GM23338 (cell line): ENCODE data around the gene TRIM28. TPM values are rescaled to one million over a fixed set of nuclear protein-coding genes. Genes with fewer than 3 reads are reported as not detected.

Source experiments
- ATAC-seq: fragments of 200-7000 bp; cut with Tn5 transposase; 3 replicates; pipeline ENCODE4 v1.9.1; 2020
- DNase-seq: peaks from one replicate; pipeline ENCODE4 v3.0.0-alpha.2; 2015; ENCODE audit warnings: low spot score
- H2AFZ ChIP-seq: fragments of 200-600 bp; sonication (generic); 2 replicates; pipeline ENCODE4 v1.8.0; 2016; ENCODE audit warnings: antibody characterized with exemption, mild to moderate bottlenecking, moderate library complexity
- H3F3A ChIP-seq: fragments of 200-600 bp; sonication (generic); replicated peaks from 2 replicates; pipeline ENCODE4 v1.8.0; 2017; ENCODE audit warnings: antibody characterized with exemption, mixed run types, low read depth
- H3K27ac ChIP-seq: fragments of 200-600 bp; sonication (generic); 2 replicates; pipeline ENCODE4 v1.6.1; 2016; ENCODE audit warnings: low read depth
- H3K27me3 ChIP-seq: fragments of 200-600 bp; sonication (generic); 2 replicates; pipeline ENCODE4 v1.8.0; 2016; ENCODE audit warnings: mild to moderate bottlenecking, mixed run types, moderate library complexity; ENCODE audit not compliant: insufficient read depth
- H3K36me3 ChIP-seq: fragments of 200-600 bp; sonication (generic); 2 replicates; pipeline ENCODE4 v1.8.0; 2016; ENCODE audit warnings: mild to moderate bottlenecking; ENCODE audit not compliant: insufficient read depth
- H3K4me1 ChIP-seq: fragments of 200-600 bp; sonication (generic); 2 replicates; pipeline ENCODE4 v1.8.0; 2016; ENCODE audit warnings: mild to moderate bottlenecking, moderate library complexity; ENCODE audit not compliant: insufficient read depth
- H3K4me2 ChIP-seq: fragments of 200-600 bp; sonication (generic); 2 replicates; pipeline ENCODE4 v1.7.1; 2017; ENCODE audit warnings: mixed run types
- H3K4me3 ChIP-seq: fragments of 200-600 bp; sonication (generic); 2 replicates; pipeline ENCODE4 v1.6.1; 2016; ENCODE audit warnings: mixed run types
- H3K79me2 ChIP-seq: fragments of 200-600 bp; sonication (generic); replicated peaks from 2 replicates; pipeline ENCODE4 v1.8.0; 2017; ENCODE audit warnings: mild to moderate bottlenecking; ENCODE audit not compliant: insufficient read depth
- H3K9me2 ChIP-seq: fragments of 200-600 bp; sonication (generic); 2 replicates; pipeline ENCODE4 v1.8.0; 2017; ENCODE audit not compliant: insufficient read depth
- H4K20me1 ChIP-seq: fragments of 200-600 bp; sonication (generic); replicated peaks from 2 replicates; pipeline ENCODE4 v1.8.0; 2017; ENCODE audit warnings: mild to moderate bottlenecking; ENCODE audit not compliant: insufficient read depth
- H3K27ac Mint-ChIP-seq: 2 replicates; pipeline ENCODE4 v1.8.0; 2020; ENCODE audit warnings: inconsistent platforms, mild to moderate bottlenecking, moderate library complexity, mixed read lengths
- H3K27me3 Mint-ChIP-seq: 3 replicates; pipeline ENCODE4 v1.8.0; 2022; ENCODE audit warnings: low read depth, mild to moderate bottlenecking, moderate library complexity, mixed read lengths, inconsistent platforms; ENCODE audit not compliant: insufficient read depth, poor library complexity
- H3K36me3 Mint-ChIP-seq: 3 replicates; pipeline ENCODE4 v1.8.0; 2021; ENCODE audit warnings: low read depth, mild to moderate bottlenecking, inconsistent platforms, moderate library complexity, mixed read lengths
- H3K4me1 Mint-ChIP-seq: 3 replicates; pipeline ENCODE4 v1.8.0; 2020; ENCODE audit warnings: mild to moderate bottlenecking, inconsistent platforms, mixed read lengths
- H3K4me3 Mint-ChIP-seq: 3 replicates; pipeline ENCODE4 v1.8.0; 2021; ENCODE audit warnings: moderate library complexity, mild to moderate bottlenecking, inconsistent platforms, mixed read lengths
- H3K9me3 Mint-ChIP-seq: 3 replicates; pipeline ENCODE4 v1.8.0; 2020; ENCODE audit warnings: moderate library complexity, mild to moderate bottlenecking, inconsistent platforms, mixed read lengths
- CREB1 ChIP-seq: fragments of 250-450 bp; sonication (Bioruptor Pico); IDR thresholded peaks from 2 replicates; pipeline ENCODE4 v1.5.0; 2020; ENCODE audit warnings: low read depth, mild to moderate bottlenecking, moderate library complexity
- EZH2 ChIP-seq: fragments of 200-600 bp; sonication (generic); IDR thresholded peaks from one replicate; pipeline ENCODE4 v1.8.0; 2017; ENCODE audit warnings: antibody characterized with exemption, mild to moderate bottlenecking, low read depth; ENCODE audit not compliant: unreplicated experiment
- EZH2phosphoT487 ChIP-seq: fragments of 200-600 bp; sonication (generic); IDR thresholded peaks from one replicate; pipeline ENCODE4 v1.8.1; 2018; ENCODE audit warnings: antibody characterized with exemption; ENCODE audit not compliant: unreplicated experiment
- JUNB ChIP-seq: IDR thresholded peaks from one replicate; pipeline ENCODE4 v1.6.1; 2016; ENCODE audit warnings: antibody characterized with exemption; ENCODE audit not compliant: unreplicated experiment
- NANOG ChIP-seq: IDR thresholded peaks from 2 replicates; pipeline ENCODE4 v1.6.1; 2016; ENCODE audit warnings: antibody characterized with exemption, borderline replicate concordance
- POLR2AphosphoS5 ChIP-seq: IDR thresholded peaks from 2 replicates; pipeline ENCODE4 v1.6.1; 2016; ENCODE audit warnings: antibody characterized with exemption, low read depth
- STAT1 ChIP-seq: IDR thresholded peaks from one replicate; pipeline ENCODE4 v1.6.1; 2016; ENCODE audit warnings: antibody characterized with exemption; ENCODE audit not compliant: unreplicated experiment
- ZNF114 ChIP-seq: fragments of 250-450 bp; sonication (Bioruptor Pico); IDR thresholded peaks from 2 replicates; pipeline ENCODE4 v1.5.0; 2020; ENCODE audit warnings: mild to moderate bottlenecking, moderate library complexity
- ZNF331 ChIP-seq: fragments of 250-450 bp; sonication (Bioruptor Pico); IDR thresholded peaks from 2 replicates; pipeline ENCODE4 v1.5.0; 2020; ENCODE audit warnings: low read depth, mild to moderate bottlenecking, moderate library complexity
- polyA plus RNA-seq: library from polyadenylated mRNA; unstranded; fragments of >200 nt; fragmentation: Nextera tagmentation; extraction: Ambion mirVana; gene quantifications from 2 replicates; pipeline ENCODE4 v1.2.1, GENCODE V29; 2016
- total RNA-seq: library from RNA; depleted of rRNA; stranded (reverse); fragments of >200 nt; shearing (Covaris generic); gene quantifications from 2 replicates; pipeline ENCODE4 v1.2.3, GENCODE V29; 2014
- TF ChIP-seq, protein P1 (sequence below): fragments of 250-450 bp; sonication (Bioruptor Pico); IDR thresholded peaks from 2 replicates; pipeline ENCODE4 v1.5.0; 2020; ENCODE audit warnings: mild to moderate bottlenecking, moderate library complexity
- TF ChIP-seq, protein P2 (sequence below): IDR thresholded peaks from one replicate; pipeline ENCODE4 v1.6.1; 2018; ENCODE audit warnings: antibody characterized with exemption; ENCODE audit not compliant: unreplicated experiment
- TF ChIP-seq, protein P3 (sequence below): IDR thresholded peaks from 2 replicates; pipeline ENCODE4 v1.6.1; 2016; ENCODE audit warnings: antibody characterized with exemption
- TF ChIP-seq, protein P4 (sequence below), 2 experiments: fragments of 200-600 bp in 1 of 2; sonication (generic) in 1 of 2; conservative IDR thresholded peaks; 2 replicates each; pipeline versions ENCODE4 v1.5.1 to v1.6.1; 2016 to 2017; ENCODE audit warnings: antibody characterized with exemption in 2 of 2, low read depth in 2 of 2, mild to moderate bottlenecking in 2 of 2, moderate library complexity in 1 of 2

Gene TRIM28
- total and polyA plus RNA-seq, 2 experiments from 2014 or later = 920 to 1,430 TPM

DNA sequence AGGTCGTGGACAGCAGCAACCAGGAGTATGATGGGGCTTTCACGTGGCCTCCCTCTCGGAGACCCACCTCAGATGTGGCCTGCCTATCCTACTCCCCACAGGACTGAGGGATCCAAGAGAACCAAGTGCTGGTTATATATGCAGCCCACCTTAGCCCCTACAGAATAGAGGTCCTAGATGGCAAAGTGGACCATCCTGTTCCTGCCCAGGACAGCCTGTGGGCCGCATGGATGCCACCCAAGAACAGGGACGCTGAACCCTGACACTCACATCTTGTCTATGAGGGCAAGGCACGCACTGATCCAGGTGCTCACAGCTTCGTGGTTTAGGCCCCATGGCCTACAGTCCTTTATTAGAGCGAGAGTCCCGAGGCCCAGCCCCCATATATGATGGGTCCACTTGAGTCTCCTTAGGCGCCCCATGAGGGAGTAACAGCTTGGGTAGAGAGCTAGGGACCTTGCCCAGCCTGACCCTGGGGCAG is 30.6 kb upstream of the TRIM28 start:
- H3K27ac ChIP-seq = 0 out of 2 replicates have a peak overlapping the region, but pooled peaks have one; percentile 32
- H3K9me2 ChIP-seq = no peaks in the 10 kb centered on the region
- H3K4me1 ChIP-seq = peaks cover 19% of the 10 kb centered on the region
- H3F3A ChIP-seq = peaks cover 6% of the 10 kb centered on the region; the same call in 1 of the 2 replicates
- no peaks in the 10 kb centered on the region; the same call in 1 of the 3 replicates for H3K9me3 Mint-ChIP-seq
- DNase-seq (no peak), ATAC-seq (peak; percentile 2; the same call in 2 of the 3 replicates)
- H3K4me1 Mint-ChIP-seq = peaks cover 22% of the 10 kb centered on the region
- peaks cover 17% of the 10 kb centered on the region for H3K36me3 Mint-ChIP-seq
- H3K27me3 Mint-ChIP-seq = peaks cover 26% of the 10 kb centered on the region
- 0 out of 2 replicates have a peak overlapping the region, but pooled peaks have one; percentile 32 for H2AFZ ChIP-seq
- no peaks in the 10 kb centered on the region for H3K27me3 ChIP-seq
- peaks cover 6% of the 10 kb centered on the region; the same call in 1 of the 2 replicates for H3K79me2 ChIP-seq
- H3K4me2 ChIP-seq = peak overlapping the region; percentile 77
- H3K4me3 Mint-ChIP-seq = no peak overlapping the region; the same call in 2 of the 3 replicates
- no peaks in the 10 kb centered on the region for H4K20me1 ChIP-seq
- H3K4me3 ChIP-seq = peak overlapping the region; percentile 64; the same call in 1 of the 2 replicates
- no peak for TF ChIP-seq EZH2
- TF ChIP-seq, protein P1, sequence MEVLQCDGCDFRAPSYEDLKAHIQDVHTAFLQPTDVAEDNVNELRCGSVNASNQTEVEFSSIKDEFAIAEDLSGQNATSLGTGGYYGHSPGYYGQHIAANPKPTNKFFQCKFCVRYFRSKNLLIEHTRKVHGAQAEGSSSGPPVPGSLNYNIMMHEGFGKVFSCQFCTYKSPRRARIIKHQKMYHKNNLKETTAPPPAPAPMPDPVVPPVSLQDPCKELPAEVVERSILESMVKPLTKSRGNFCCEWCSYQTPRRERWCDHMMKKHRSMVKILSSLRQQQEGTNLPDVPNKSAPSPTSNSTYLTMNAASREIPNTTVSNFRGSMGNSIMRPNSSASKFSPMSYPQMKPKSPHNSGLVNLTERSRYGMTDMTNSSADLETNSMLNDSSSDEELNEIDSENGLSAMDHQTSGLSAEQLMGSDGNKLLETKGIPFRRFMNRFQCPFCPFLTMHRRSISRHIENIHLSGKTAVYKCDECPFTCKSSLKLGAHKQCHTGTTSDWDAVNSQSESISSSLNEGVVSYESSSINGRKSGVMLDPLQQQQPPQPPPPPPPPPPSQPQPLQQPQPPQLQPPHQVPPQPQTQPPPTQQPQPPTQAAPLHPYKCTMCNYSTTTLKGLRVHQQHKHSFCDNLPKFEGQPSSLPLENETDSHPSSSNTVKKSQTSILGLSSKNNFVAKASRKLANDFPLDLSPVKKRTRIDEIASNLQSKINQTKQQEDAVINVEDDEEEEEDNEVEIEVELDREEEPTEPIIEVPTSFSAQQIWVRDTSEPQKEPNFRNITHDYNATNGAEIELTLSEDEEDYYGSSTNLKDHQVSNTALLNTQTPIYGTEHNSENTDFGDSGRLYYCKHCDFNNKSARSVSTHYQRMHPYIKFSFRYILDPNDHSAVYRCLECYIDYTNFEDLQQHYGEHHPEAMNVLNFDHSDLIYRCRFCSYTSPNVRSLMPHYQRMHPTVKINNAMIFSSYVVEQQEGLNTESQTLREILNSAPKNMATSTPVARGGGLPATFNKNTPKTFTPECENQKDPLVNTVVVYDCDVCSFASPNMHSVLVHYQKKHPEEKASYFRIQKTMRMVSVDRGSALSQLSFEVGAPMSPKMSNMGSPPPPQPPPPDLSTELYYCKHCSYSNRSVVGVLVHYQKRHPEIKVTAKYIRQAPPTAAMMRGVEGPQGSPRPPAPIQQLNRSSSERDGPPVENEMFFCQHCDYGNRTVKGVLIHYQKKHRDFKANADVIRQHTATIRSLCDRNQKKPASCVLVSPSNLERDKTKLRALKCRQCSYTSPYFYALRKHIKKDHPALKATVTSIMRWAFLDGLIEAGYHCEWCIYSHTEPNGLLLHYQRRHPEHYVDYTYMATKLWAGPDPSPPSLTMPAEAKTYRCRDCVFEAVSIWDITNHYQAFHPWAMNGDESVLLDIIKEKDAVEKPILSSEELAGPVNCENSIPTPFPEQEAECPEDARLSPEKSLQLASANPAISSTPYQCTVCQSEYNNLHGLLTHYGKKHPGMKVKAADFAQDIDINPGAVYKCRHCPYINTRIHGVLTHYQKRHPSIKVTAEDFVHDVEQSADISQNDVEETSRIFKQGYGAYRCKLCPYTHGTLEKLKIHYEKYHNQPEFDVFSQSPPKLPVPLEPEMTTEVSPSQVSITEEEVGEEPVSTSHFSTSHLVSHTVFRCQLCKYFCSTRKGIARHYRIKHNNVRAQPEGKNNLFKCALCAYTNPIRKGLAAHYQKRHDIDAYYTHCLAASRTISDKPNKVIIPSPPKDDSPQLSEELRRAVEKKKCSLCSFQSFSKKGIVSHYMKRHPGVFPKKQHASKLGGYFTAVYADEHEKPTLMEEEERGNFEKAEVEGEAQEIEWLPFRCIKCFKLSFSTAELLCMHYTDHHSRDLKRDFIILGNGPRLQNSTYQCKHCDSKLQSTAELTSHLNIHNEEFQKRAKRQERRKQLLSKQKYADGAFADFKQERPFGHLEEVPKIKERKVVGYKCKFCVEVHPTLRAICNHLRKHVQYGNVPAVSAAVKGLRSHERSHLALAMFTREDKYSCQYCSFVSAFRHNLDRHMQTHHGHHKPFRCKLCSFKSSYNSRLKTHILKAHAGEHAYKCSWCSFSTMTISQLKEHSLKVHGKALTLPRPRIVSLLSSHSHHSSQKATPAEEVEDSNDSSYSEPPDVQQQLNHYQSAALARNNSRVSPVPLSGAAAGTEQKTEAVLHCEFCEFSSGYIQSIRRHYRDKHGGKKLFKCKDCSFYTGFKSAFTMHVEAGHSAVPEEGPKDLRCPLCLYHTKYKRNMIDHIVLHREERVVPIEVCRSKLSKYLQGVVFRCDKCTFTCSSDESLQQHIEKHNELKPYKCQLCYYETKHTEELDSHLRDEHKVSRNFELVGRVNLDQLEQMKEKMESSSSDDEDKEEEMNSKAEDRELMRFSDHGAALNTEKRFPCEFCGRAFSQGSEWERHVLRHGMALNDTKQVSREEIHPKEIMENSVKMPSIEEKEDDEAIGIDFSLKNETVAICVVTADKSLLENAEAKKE = no peak
- TF ChIP-seq POLR2AphosphoS5 = no peak
- no peak for TF ChIP-seq CREB1 (CRISPR knock-in tag)
- TF ChIP-seq, protein P2, sequence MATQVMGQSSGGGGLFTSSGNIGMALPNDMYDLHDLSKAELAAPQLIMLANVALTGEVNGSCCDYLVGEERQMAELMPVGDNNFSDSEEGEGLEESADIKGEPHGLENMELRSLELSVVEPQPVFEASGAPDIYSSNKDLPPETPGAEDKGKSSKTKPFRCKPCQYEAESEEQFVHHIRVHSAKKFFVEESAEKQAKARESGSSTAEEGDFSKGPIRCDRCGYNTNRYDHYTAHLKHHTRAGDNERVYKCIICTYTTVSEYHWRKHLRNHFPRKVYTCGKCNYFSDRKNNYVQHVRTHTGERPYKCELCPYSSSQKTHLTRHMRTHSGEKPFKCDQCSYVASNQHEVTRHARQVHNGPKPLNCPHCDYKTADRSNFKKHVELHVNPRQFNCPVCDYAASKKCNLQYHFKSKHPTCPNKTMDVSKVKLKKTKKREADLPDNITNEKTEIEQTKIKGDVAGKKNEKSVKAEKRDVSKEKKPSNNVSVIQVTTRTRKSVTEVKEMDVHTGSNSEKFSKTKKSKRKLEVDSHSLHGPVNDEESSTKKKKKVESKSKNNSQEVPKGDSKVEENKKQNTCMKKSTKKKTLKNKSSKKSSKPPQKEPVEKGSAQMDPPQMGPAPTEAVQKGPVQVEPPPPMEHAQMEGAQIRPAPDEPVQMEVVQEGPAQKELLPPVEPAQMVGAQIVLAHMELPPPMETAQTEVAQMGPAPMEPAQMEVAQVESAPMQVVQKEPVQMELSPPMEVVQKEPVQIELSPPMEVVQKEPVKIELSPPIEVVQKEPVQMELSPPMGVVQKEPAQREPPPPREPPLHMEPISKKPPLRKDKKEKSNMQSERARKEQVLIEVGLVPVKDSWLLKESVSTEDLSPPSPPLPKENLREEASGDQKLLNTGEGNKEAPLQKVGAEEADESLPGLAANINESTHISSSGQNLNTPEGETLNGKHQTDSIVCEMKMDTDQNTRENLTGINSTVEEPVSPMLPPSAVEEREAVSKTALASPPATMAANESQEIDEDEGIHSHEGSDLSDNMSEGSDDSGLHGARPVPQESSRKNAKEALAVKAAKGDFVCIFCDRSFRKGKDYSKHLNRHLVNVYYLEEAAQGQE = no peak
- TF ChIP-seq ZNF331 (CRISPR knock-in tag) = no peak
- TF ChIP-seq STAT1 = no peak
- TF ChIP-seq, protein P3, sequence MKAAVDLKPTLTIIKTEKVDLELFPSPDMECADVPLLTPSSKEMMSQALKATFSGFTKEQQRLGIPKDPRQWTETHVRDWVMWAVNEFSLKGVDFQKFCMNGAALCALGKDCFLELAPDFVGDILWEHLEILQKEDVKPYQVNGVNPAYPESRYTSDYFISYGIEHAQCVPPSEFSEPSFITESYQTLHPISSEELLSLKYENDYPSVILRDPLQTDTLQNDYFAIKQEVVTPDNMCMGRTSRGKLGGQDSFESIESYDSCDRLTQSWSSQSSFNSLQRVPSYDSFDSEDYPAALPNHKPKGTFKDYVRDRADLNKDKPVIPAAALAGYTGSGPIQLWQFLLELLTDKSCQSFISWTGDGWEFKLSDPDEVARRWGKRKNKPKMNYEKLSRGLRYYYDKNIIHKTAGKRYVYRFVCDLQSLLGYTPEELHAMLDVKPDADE = no peak
- TF ChIP-seq, protein P4, sequence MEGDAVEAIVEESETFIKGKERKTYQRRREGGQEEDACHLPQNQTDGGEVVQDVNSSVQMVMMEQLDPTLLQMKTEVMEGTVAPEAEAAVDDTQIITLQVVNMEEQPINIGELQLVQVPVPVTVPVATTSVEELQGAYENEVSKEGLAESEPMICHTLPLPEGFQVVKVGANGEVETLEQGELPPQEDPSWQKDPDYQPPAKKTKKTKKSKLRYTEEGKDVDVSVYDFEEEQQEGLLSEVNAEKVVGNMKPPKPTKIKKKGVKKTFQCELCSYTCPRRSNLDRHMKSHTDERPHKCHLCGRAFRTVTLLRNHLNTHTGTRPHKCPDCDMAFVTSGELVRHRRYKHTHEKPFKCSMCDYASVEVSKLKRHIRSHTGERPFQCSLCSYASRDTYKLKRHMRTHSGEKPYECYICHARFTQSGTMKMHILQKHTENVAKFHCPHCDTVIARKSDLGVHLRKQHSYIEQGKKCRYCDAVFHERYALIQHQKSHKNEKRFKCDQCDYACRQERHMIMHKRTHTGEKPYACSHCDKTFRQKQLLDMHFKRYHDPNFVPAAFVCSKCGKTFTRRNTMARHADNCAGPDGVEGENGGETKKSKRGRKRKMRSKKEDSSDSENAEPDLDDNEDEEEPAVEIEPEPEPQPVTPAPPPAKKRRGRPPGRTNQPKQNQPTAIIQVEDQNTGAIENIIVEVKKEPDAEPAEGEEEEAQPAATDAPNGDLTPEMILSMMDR (conservative IDR thresholded peaks at IDR 0.05; ENCODE audit: low read depth in 2 of 2) = no peak
- no peak for TF ChIP-seq JUNB
- TF ChIP-seq NANOG = no peak
- no peak for TF ChIP-seq ZNF114
- no peak for TF ChIP-seq EZH2phosphoT487
- no peak overlapping the region for H3K27ac Mint-ChIP-seq
- H3K36me3 ChIP-seq = no peaks in the 10 kb centered on the region
